NCI-H2196 (cell line): ENCODE measurements around the gene CLEC4M.
"Not testable (repeated sequence)": the region's sequence is repeated elsewhere in the genome, so short reads cannot be mapped to it uniquely, and the experiment has no call there.

Experiments used
- DNase-seq: peaks from one replicate; lab custom pipeline; 2025; ENCODE audit not compliant: unreplicated experiment; lab: John Stamatoyannopoulos, UW

The CLEC4M gene

GRCh38 chr19:7772752-7773291 is 9.8 kb downstream of the CLEC4M start:
- no peak for DNase-seq

- DNase-seq, result no peak
Measured at GRCh38 chr19:7773841-7774240, 10.8 kb downstream of the CLEC4M start.

- no peak for DNase-seq
Measured at GRCh38 chr19:7775761-7776160, 12.7 kb downstream of the CLEC4M start.

GRCh38 chr19:7778081-7778480 is 15.0 kb downstream of the CLEC4M start:
- DNase-seq, result no peak

GRCh38 chr19:7779631-7780486 is 16.8 kb downstream of the CLEC4M start:
- no peak for DNase-seq

GRCh38 chr19:7781157-7781556 is 18.1 kb downstream of the CLEC4M start:
- DNase-seq, result no peak

GRCh38 chr19:7783991-7784423 is 21.0 kb downstream of the CLEC4M start:
- peak; percentile 12 for DNase-seq

- no peak for DNase-seq
Measured at GRCh38 chr19:7784856-7785255, 21.8 kb downstream of the CLEC4M start.

GRCh38 chr19:7787141-7787540 is 24.1 kb downstream of the CLEC4M start:
- no peak for DNase-seq

- DNase-seq, result no peak
Measured at GRCh38 chr19:7787602-7788177, 24.6 kb downstream of the CLEC4M start.

GRCh38 chr19:7788178-7788932 is 25.3 kb downstream of the CLEC4M start:
- DNase-seq, result no peak

GRCh38 chr19:7788933-7789323 is 25.9 kb downstream of the CLEC4M start:
- DNase-seq, result no peak

GRCh38 chr19:7789447-7789846 is 26.4 kb downstream of the CLEC4M start:
- DNase-seq, result peak; percentile 32

- DNase-seq, result no peak
Measured at GRCh38 chr19:7790416-7790815, 27.4 kb downstream of the CLEC4M start.

GRCh38 chr19:7792281-7792680 is 29.2 kb downstream of the CLEC4M start:
- no peak for DNase-seq

- DNase-seq, result not testable (repeated sequence)
Measured at GRCh38 chr19:7792701-7793100, 29.7 kb downstream of the CLEC4M start.

GRCh38 chr19:7793493-7793892 is 30.4 kb downstream of the CLEC4M start:
- DNase-seq, result no peak

- no peak for DNase-seq
Measured at GRCh38 chr19:7795555-7796161, 32.6 kb downstream of the CLEC4M start.

GRCh38 chr19:7799640-7800355 is 36.8 kb downstream of the CLEC4M start:
- peak; percentile 91 for DNase-seq

GRCh38 chr19:7801020-7801570 is 38.1 kb downstream of the CLEC4M start:
- DNase-seq, result no peak
